Prostate gland (tissue), 2 donors: Measurements from ENCODE around the gene ARV1. TPM values are rescaled to one million over a fixed set of nuclear protein-coding genes. Genes with fewer than 3 reads are reported as not detected.

ENCODE experiments used
- DNase-seq: peaks from one replicate; pipeline ENCODE4 v3.0.0-alpha.2; 2019; ENCODE audit warnings: low spot score
- H3K27ac ChIP-seq, 2 donors: fragments of 200-600 bp; sonication (generic); 2 replicates each; pipeline ENCODE4 v1.5.1; 2017 to 2019
- H3K27me3 ChIP-seq: fragments of 200-600 bp; sonication (generic); replicated peaks from 2 replicates; pipeline ENCODE4 v1.5.1; 2019; ENCODE audit not compliant: insufficient read depth
- H3K36me3 ChIP-seq, 2 donors: fragments of 200-600 bp; sonication (generic); 1 replicate in 1 of 2; 2 replicates in 1 of 2; pipeline versions ENCODE4 v1.5.1 to v1.8.1; 2017 to 2019
- H3K4me1 ChIP-seq: fragments of 200-600 bp; sonication (generic); replicated peaks from 2 replicates; pipeline ENCODE4 v1.5.1; 2019
- H3K4me3 ChIP-seq, 2 donors: fragments of 200-600 bp; sonication (generic); 2 replicates each; pipeline ENCODE4 v1.5.1; 2017 to 2019
- H3K9me3 ChIP-seq: fragments of 200-600 bp; sonication (generic); 2 replicates; pipeline ENCODE4 v1.5.1; 2017
- POLR2A ChIP-seq: fragments of 450-650 bp; IDR thresholded peaks from one replicate; pipeline ENCODE4 v1.6.1; 2016; ENCODE audit warnings: antibody characterized with exemption, mild to moderate bottlenecking
- POLR2AphosphoS5 ChIP-seq: sonication (generic); formaldehyde crosslinking; IDR thresholded peaks from one replicate; pipeline ENCODE4 v1.6.1; 2017; ENCODE audit warnings: antibody characterized with exemption
- WGBS: methylation state at CpG from one replicate; pipeline ENCODE4 v1.1.5; 2018; 5-methylcytosine and 5-hydroxymethylcytosine counted together
- intact Hi-C: fragments of 100-400 bp; cut with DNase I; formaldehyde crosslinking; loops from one replicate; pipeline ENCODE4 v1.14.2; 2022
- microRNA counts, 2 donors: library from miRNA; unstranded; fragments of <30 nt; microRNA quantifications; one replicate each; lab custom pipeline; 2016 to 2017
- total RNA-seq, 2 donors: library from RNA; depleted of rRNA; stranded (reverse); fragments of >200 nt; gene quantifications; one replicate each; pipeline ENCODE4 v1.1.0, GENCODE V29; 2016
- TF ChIP-seq, protein P1 (sequence below), 4 experiments: fragments of 200-600 bp in 2 of 4; fragments of 450-650 bp in 2 of 4; sonication (generic) in 2 of 4; IDR thresholded peaks; 1 replicate in 3 of 4; 2 replicates in 1 of 4; pipeline ENCODE4 v1.5.1; 2016 to 2019; ENCODE audit warnings: antibody characterized with exemption in 4 of 4, mild to moderate bottlenecking in 2 of 4, moderate library complexity in 2 of 4

ARV1 gene
- total RNA-seq, 2 donors from 2014 or later, result 27.6 to 29.6 TPM

DNA sequence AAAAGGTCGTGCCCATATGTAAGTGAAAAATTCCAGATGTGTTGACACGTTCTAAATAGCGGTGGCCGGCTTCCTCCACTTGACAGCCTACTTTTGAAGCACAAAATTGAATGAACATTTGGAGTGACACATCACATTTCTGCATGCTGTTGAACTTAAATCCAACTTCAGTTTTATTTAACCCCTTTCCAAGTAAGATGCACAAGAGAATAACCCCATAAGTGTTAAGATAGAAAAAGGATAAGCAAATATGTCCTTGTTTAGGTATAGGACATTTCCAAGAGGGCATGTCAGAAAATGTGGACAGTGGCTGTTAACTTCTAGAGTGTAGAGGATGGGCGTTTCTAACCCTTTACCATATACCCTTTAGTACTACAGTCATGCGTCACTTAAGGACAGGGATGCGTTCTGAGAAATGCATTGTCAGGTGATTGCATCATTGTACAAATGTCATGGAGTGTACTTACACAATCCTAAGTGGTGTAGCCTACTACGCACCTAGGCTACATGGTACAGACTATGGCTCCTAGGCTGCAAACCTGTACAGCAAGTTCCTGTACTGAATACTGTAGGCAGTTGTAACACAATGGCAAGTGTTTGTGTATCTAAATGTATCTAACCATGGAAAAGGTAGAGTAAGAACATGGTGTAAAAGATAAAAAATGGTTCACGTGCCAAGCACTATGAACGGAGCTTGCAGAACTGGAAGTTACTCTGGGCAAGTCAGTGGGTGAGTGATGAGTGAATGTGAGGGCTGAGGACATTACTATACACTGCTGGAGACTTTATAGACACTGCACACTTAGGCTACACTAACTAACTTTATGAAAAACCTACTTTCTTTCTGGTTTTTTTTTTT lies 70.5 kb downstream of the ARV1 start:
- Histone ChIP-seq H3K27me3 (no peaks in the 10 kb centered on the region), H3K4me1 (no peaks in the 10 kb centered on the region), H3K36me3 (no peaks in the 10 kb centered on the region), H3K4me3 (no peak overlapping the region), H3K9me3 (no peaks in the 10 kb centered on the region), H3K27ac (no peak overlapping the region)
- no peak for DNase-seq
- intact Hi-C loops, result no loop called here
- WGBS, result 57% methylated on average over 10 of the region's 10 CpGs
- TF ChIP-seq POLR2A (no peak), POLR2AphosphoS5 (no peak)
- TF ChIP-seq, protein P1, sequence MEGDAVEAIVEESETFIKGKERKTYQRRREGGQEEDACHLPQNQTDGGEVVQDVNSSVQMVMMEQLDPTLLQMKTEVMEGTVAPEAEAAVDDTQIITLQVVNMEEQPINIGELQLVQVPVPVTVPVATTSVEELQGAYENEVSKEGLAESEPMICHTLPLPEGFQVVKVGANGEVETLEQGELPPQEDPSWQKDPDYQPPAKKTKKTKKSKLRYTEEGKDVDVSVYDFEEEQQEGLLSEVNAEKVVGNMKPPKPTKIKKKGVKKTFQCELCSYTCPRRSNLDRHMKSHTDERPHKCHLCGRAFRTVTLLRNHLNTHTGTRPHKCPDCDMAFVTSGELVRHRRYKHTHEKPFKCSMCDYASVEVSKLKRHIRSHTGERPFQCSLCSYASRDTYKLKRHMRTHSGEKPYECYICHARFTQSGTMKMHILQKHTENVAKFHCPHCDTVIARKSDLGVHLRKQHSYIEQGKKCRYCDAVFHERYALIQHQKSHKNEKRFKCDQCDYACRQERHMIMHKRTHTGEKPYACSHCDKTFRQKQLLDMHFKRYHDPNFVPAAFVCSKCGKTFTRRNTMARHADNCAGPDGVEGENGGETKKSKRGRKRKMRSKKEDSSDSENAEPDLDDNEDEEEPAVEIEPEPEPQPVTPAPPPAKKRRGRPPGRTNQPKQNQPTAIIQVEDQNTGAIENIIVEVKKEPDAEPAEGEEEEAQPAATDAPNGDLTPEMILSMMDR (IDR thresholded peaks at IDR 0.05), result no peak

MicroRNAs encoded within 50 kb of the gene (microRNA counts, 767-probe panel; counts per million panel counts)
- 0 to 431 counts per million in 2 donors for microRNA hsa-miR-1182 (lab: Ali Mortazavi, UCI)

Other genes with a start within 250 kb of the ARV1 start
- under 1 TPM; 0.45 to 0.59 TPM for gene CAPN9, start 231.7 kb upstream of the ARV1 start, total RNA-seq
- 10 to 100 TPM; 41.9 to 44.8 TPM for gene C1orf198, start 110.6 kb upstream of the ARV1 start, total RNA-seq
- 10 to 100 TPM; 12.1 to 12.2 TPM for gene TTC13, start 233 bp upstream of the ARV1 start, total RNA-seq
- gene FAM89A, start 61.2 kb downstream of the ARV1 start, total RNA-seq, result 10 to 100 TPM; 13.7 to 13.9 TPM
- under 1 TPM in 1 of 2 donors, not detected in 1; 0.28 TPM for gene TRIM67, start 183.0 kb downstream of the ARV1 start, total RNA-seq